ENCODE data around the gene ZBTB20. TPM values are rescaled to one million over a fixed set of nuclear protein-coding genes. Genes with fewer than 3 reads are reported as not detected.

ZBTB20 gene
- total RNA-seq, 4 donors from 2014 or later, result 46.1 to 102 (median 81.9) TPM

DNA sequence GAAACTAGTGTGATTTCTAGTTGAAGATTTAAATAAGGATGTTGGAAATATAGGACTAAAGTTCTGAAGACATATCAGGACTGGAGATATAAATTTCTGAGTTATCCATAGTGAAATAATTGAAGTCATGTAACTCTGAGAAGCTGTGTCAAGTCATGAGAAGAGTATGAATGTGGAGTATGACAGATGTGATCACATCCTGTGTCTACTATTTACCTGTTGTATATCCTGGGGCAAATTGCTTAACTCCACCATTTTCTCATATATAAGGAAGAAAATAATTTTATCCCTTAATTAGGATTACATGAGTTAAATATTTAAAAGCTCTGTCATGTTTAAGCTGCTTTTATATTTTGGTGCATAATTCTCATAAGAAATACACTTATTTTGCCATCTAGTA, 350.3 kb downstream of the ZBTB20 start:
- no peak for TF ChIP-seq CTCF (IDR thresholded peaks at IDR 0.05)
- ATAC-seq (ENCODE audit: low FRiP score) (no peak), DNase-seq (ENCODE audit: low spot score) (no peak)

- no peak for DNase-seq (ENCODE audit: low spot score)
- TF ChIP-seq CTCF (IDR thresholded peaks at IDR 0.05), result no peak
- no peak for ATAC-seq (ENCODE audit: low FRiP score)
Observed at GRCh38 chr3:114794894-114795630, 352.0 kb downstream of the ZBTB20 start.

DNA sequence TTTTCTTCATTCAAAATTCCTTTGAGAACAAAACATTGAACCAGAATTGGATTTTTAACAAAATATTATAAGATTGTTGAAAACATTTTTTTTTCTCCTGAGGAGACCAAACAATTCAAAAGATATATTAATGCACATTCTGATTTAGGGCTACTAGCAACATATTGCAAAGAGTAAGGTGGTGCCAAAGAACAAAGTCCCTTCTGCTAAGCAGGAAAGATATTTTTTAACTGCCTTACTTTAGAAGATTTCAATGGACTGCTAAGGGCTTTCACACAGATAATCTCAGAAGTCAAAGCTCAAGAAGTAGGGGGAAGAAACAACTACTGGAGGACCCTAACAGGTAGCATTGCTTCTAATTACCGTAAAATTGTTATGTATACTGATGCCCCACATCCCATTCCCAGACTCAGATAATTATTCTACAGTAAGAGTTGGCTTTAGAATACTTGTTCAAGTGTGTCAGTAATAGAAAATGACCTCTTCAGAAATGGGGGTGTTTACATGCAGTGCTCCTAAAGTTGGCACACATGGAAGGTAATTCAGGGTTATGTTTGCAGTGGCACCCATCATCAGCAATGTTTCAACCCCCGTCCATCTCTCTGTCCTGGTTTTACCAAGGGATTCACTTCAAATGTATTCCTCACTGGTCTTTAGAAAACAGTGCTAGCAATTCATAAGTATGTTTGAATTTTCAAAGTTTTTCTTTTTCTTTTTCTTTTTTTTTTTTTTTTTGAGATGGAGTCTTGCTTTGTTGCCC, 354.7 kb downstream of the ZBTB20 start:
- no peak for ATAC-seq (ENCODE audit: low FRiP score)
- no peak for TF ChIP-seq CTCF (IDR thresholded peaks at IDR 0.05)
- DNase-seq (ENCODE audit: low spot score), result no peak

GRCh38 chr3:114790752-114791151, 356.3 kb downstream of the ZBTB20 start:
- DNase-seq (ENCODE audit: low spot score), result no peak
- no peak for ATAC-seq (ENCODE audit: low FRiP score)
- no peak for TF ChIP-seq CTCF (IDR thresholded peaks at IDR 0.05)

GRCh38 chr3:114789803-114790202, 357.3 kb downstream of the ZBTB20 start:
- ATAC-seq (ENCODE audit: low FRiP score) (no peak), DNase-seq (ENCODE audit: low spot score) (no peak)
- TF ChIP-seq CTCF (IDR thresholded peaks at IDR 0.05), result no peak

DNA sequence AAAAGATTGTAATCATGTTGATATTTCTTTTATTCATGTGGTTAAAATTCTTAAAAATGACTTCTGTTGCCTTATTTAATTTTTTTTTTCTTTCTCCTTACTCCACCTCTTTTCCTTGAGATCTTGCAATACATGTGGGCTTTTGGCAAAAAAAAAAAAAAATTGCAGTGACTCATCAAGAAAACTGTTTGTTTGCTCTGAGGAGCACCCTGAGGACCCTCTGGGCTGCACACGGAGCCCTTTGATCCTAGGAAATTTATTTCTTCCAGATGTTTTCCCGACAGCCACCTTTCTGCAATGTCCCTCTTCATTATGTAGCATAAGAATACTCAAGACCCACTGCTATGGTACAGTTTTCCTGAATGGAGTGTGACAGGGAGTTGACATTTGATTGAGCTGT, 371.7 kb downstream of the ZBTB20 start:
- no peak for DNase-seq (ENCODE audit: low spot score)
- ATAC-seq (ENCODE audit: low FRiP score), result no peak
- no peak for TF ChIP-seq CTCF (IDR thresholded peaks at IDR 0.05)

GRCh38 chr3:114770874-114771273, 376.2 kb downstream of the ZBTB20 start:
- DNase-seq (ENCODE audit: low spot score), result no peak
- no peak for ATAC-seq (ENCODE audit: low FRiP score)
- TF ChIP-seq CTCF (IDR thresholded peaks at IDR 0.05), result no peak

Data from omental fat pad (tissue), 4 donors.